ENCODE results near the gene UXS1. TPM values are rescaled to one million over a fixed set of nuclear protein-coding genes. Genes with fewer than 3 reads are reported as not detected.

UXS1 gene
- total and polyA plus RNA-seq, 2 of the 8 experiments (the other 6 are each of a cell fraction or from before 2014, with no cell fraction given), result 44.5 to 63.4 TPM

DNA sequence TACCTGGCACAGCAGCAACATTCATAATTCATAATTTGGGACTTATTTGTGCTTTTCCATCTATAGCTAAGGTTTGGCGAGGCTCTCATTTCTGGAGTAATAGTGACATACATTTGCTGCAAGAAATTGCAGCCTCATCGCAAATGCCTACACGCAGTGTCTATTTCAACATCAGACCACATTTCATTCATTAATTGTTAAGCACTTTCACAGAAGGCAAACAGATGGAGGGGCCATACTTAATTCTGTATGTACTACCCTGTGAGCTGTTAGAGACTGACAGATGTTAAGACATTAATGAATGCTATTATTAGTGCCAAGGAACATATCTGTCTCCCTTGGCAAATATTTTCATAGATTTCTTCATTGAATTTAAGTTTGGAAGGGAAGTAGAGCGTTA, 125.7 kb downstream of the UXS1 start:
- Histone ChIP-seq H2AK5ac (ENCODE audit: low read depth, low read length) (no peak overlapping the region), H3K23me2 (ENCODE audit: low read depth, low read length) (peaks cover 13% of the 10 kb centered on the region; the same call in 1 of the 2 replicates), H4K91ac (replicated peaks; ENCODE audit: insufficient read length, low read length) (no peak overlapping the region), H3K9me3 (ENCODE audit: insufficient read depth in 2 of 2, low read depth in 1 of 2, low read length in 1 of 2) (no peaks in the 10 kb centered on the region), H3K56ac (replicated peaks; ENCODE audit: insufficient read length, low read depth, low read length) (no peak overlapping the region), H2BK5ac (ENCODE audit: low read depth, low read length) (no peak overlapping the region), H3K27ac (ENCODE audit: low read depth, low read length) (no peak overlapping the region), H2BK120ac (replicated peaks; ENCODE audit: low read depth, low read length) (no peak overlapping the region), H4K8ac (ENCODE audit: extremely low read depth, insufficient read depth, low read length) (no peak overlapping the region), H3K27me3 (replicated peaks in 1 of 4; ENCODE audit: control insufficient read depth in 3 of 4, extremely low read depth in 1 of 4, insufficient read depth in 3 of 4, low read length in 3 of 4) (peaks cover 0 to 16% (median 10%) of the 10 kb centered on the region in 4 experiments; a peak in 6 of 7 replicates), H3K36me3 (ENCODE audit: control insufficient read depth in 2 of 4, insufficient read depth in 4 of 4, low read length in 3 of 4) (no peaks in the 10 kb centered on the region), H3K4me3 (ENCODE audit: extremely low read depth in 1 of 4, insufficient read depth in 2 of 4, low read depth in 3 of 4, low read length in 4 of 4) (no peak overlapping the region), H3K4ac (replicated peaks; ENCODE audit: insufficient read length, low read depth, low read length) (no peak overlapping the region), H4K20me1 (replicated peaks in 1 of 2; ENCODE audit: control insufficient read depth in 1 of 2, insufficient read depth in 2 of 2, low read length in 2 of 2) (no peaks in the 10 kb centered on the region), H2AFZ (ENCODE audit: low read length) (no peak overlapping the region), H4K5ac (ENCODE audit: insufficient read length, low read depth, low read length) (no peak overlapping the region), H3K9ac (replicated peaks in 1 of 4; ENCODE audit: extremely low read depth in 1 of 4, low read depth in 3 of 4, low read length in 3 of 4) (no peak overlapping the region), H3K79me2 (ENCODE audit: control insufficient read depth in 1 of 2, insufficient read depth in 2 of 2, low read length in 2 of 2) (no peaks in the 10 kb centered on the region), H3K4me1 (replicated peaks in 1 of 4; ENCODE audit: control insufficient read depth in 3 of 4, insufficient read depth in 4 of 4, low read length in 3 of 4) (peaks cover 4 to 10% (median 7%) of the 10 kb centered on the region in 4 experiments; a peak in 5 of 7 replicates), H2BK12ac (ENCODE audit: low read depth, low read length) (no peak overlapping the region), H3K18ac (ENCODE audit: extremely low read depth, low read length) (no peak overlapping the region), H3K79me1 (ENCODE audit: low read depth, low read length) (no peaks in the 10 kb centered on the region), H3K14ac (ENCODE audit: insufficient read length) (no peak overlapping the region), H2BK20ac (ENCODE audit: low read length) (no peak overlapping the region), H3K4me2 (ENCODE audit: insufficient read depth in 1 of 2, low read depth in 2 of 2, low read length in 2 of 2) (no peak overlapping the region), H3K23ac (ENCODE audit: insufficient read length) (no peak overlapping the region), H2BK15ac (ENCODE audit: low read length) (no peak overlapping the region)
- FAIRE-seq, result no peak
- ChIA-PET POLR2A (ENCODE audit: partially characterized antibody) (no interaction called here), CTCF (ENCODE audit: partially characterized antibody) (interaction anchor here (1.9 kb wide), 1 partner anchor 492 kb away, joined by 5 read pairs; no protein-coding TSS in a partner anchor)
- DNase-seq (ENCODE audit: low read depth in 1 of 2, low spot score in 2 of 2), result no peak
- 94% methylated on average over 4 of the region's 4 CpGs; no CpG with 5 or more reads in 1 of the 2 experiments for WGBS, 2 experiments (ENCODE audit: extremely low coverage in 1 of 2, insufficient coverage in 1 of 2, insufficient read length in 1 of 2, insufficient replicate concordance in 2 of 2, low coverage in 1 of 2, low lambda C conversion rate in 2 of 2, missing lambda C conversion rate in 1 of 2)
- TF ChIP-seq, protein P1, sequence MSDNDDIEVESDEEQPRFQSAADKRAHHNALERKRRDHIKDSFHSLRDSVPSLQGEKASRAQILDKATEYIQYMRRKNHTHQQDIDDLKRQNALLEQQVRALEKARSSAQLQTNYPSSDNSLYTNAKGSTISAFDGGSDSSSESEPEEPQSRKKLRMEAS (IDR thresholded peaks at IDR 0.05), result no peak
- no peak for TF ChIP-seq RXRA (IDR thresholded peaks at IDR 0.05; ENCODE audit: insufficient read depth, low read depth, low read length)
- no peak for TF ChIP-seq EGR1 (IDR thresholded peaks at IDR 0.05; ENCODE audit: borderline replicate concordance, low read depth, low read length)
- TF ChIP-seq ZNF274 (IDR thresholded peaks at IDR 0.05; ENCODE audit: borderline replicate concordance, extremely low read depth, low read length), result no peak
- no peak for TF ChIP-seq SP1 (IDR thresholded peaks at IDR 0.05; ENCODE audit: low read depth, low read length)
- no peak for TF ChIP-seq CTCF (IDR thresholded peaks at IDR 0.05; ENCODE audit: control extremely low read depth in 1 of 3, insufficient read depth in 1 of 3, low read depth in 1 of 3, low read length in 3 of 3)
- no peak for TF ChIP-seq TAF7 (optimal IDR thresholded peaks at IDR 0.05; ENCODE audit: borderline replicate concordance, low read depth, low read length)
- no peak for TF ChIP-seq TAF1 (IDR thresholded peaks at IDR 0.05; ENCODE audit: low read depth, low read length)
- no peak for TF ChIP-seq POLR2A (IDR thresholded peaks at IDR 0.05; ENCODE audit: control extremely low read depth in 1 of 2, low read depth in 2 of 2, low read length in 2 of 2)
- TF ChIP-seq PHF8 (conservative IDR thresholded peaks at IDR 0.05; ENCODE audit: low read depth, low read length), result no peak
- no peak for TF ChIP-seq KDM5A (IDR thresholded peaks at IDR 0.05; ENCODE audit: low read length)
- TF ChIP-seq TCF12 (IDR thresholded peaks at IDR 0.05; ENCODE audit: low read depth, low read length), result no peak

Measured in H1 (cell line).